IPS-15b (cell line): ENCODE data around the gene NSMF.

Source experiments
- H3K27me3 ChIP-seq: one replicate; pipeline ENCODE4 v1.6.1; 2013; ENCODE audit warnings: low read length; ENCODE audit not compliant: control insufficient read depth, insufficient read depth
- H3K36me3 ChIP-seq: one replicate; pipeline ENCODE4 v1.6.1; 2013; ENCODE audit warnings: low read length; ENCODE audit not compliant: control insufficient read depth, insufficient read depth
- H3K4me1 ChIP-seq: one replicate; pipeline ENCODE4 v1.6.1; 2013; ENCODE audit warnings: mild to moderate bottlenecking, low read length; ENCODE audit not compliant: control insufficient read depth, insufficient read depth
- H3K4me3 ChIP-seq: one replicate; pipeline ENCODE4 v1.5.1; 2013; ENCODE audit warnings: low read depth, low read length
- H3K9ac ChIP-seq: one replicate; pipeline ENCODE4 v1.6.1; 2013; ENCODE audit warnings: low read depth, mild to moderate bottlenecking, low read length
- H3K9me3 ChIP-seq: one replicate; pipeline ENCODE4 v1.6.1; 2013; ENCODE audit warnings: mild to moderate bottlenecking, low read length; ENCODE audit not compliant: control insufficient read depth, insufficient read depth

NSMF gene

GRCh38 chr9:137488327-137488653, 29.2 kb upstream of the NSMF start:
- Histone ChIP-seq H3K27me3 (no peaks in the 10 kb centered on the region), H3K4me1 (no peaks in the 10 kb centered on the region), H3K4me3 (no peak overlapping the region), H3K9me3 (no peaks in the 10 kb centered on the region), H3K9ac (no peak overlapping the region), H3K36me3 (no peaks in the 10 kb centered on the region)

- Histone ChIP-seq H3K27me3 (no peaks in the 10 kb centered on the region), H3K4me3 (no peak overlapping the region), H3K36me3 (no peaks in the 10 kb centered on the region), H3K9ac (no peak overlapping the region), H3K4me1 (no peaks in the 10 kb centered on the region), H3K9me3 (no peaks in the 10 kb centered on the region)
Observed at GRCh38 chr9:137487454-137488326, 28.6 kb upstream of the NSMF start.

GRCh38 chr9:137486545-137487453, 27.7 kb upstream of the NSMF start:
- Histone ChIP-seq H3K27me3 (no peaks in the 10 kb centered on the region), H3K9me3 (no peaks in the 10 kb centered on the region), H3K9ac (no peak overlapping the region), H3K4me1 (no peaks in the 10 kb centered on the region), H3K4me3 (no peak overlapping the region), H3K36me3 (no peaks in the 10 kb centered on the region)

GRCh38 chr9:137486141-137486490, 27.0 kb upstream of the NSMF start:
- H3K4me3 ChIP-seq: no peak overlapping the region
- no peak overlapping the region for H3K9ac ChIP-seq
- no peaks in the 10 kb centered on the region for H3K4me1 ChIP-seq
- H3K27me3 ChIP-seq: no peaks in the 10 kb centered on the region
- no peaks in the 10 kb centered on the region for H3K36me3 ChIP-seq
- no peaks in the 10 kb centered on the region for H3K9me3 ChIP-seq

- Histone ChIP-seq H3K9ac (no peak overlapping the region), H3K4me1 (no peaks in the 10 kb centered on the region), H3K9me3 (no peaks in the 10 kb centered on the region), H3K27me3 (no peaks in the 10 kb centered on the region), H3K36me3 (no peaks in the 10 kb centered on the region), H3K4me3 (no peak overlapping the region)
Observed at GRCh38 chr9:137485343-137486140, 26.4 kb upstream of the NSMF start.

GRCh38 chr9:137484551-137485315, 25.6 kb upstream of the NSMF start:
- H3K4me3 ChIP-seq: no peak overlapping the region
- H3K36me3 ChIP-seq: no peaks in the 10 kb centered on the region
- no peak overlapping the region for H3K9ac ChIP-seq
- H3K9me3 ChIP-seq: no peaks in the 10 kb centered on the region
- H3K27me3 ChIP-seq: no peaks in the 10 kb centered on the region
- H3K4me1 ChIP-seq: no peaks in the 10 kb centered on the region

GRCh38 chr9:137482094-137482781, 23.1 kb upstream of the NSMF start:
- no peak overlapping the region for H3K9ac ChIP-seq
- H3K36me3 ChIP-seq: no peaks in the 10 kb centered on the region
- H3K4me3 ChIP-seq: no peak overlapping the region
- no peaks in the 10 kb centered on the region for H3K4me1 ChIP-seq
- H3K27me3 ChIP-seq: no peaks in the 10 kb centered on the region
- no peaks in the 10 kb centered on the region for H3K9me3 ChIP-seq

GRCh38 chr9:137480686-137481683, 21.9 kb upstream of the NSMF start:
- Histone ChIP-seq H3K4me3 (no peak overlapping the region), H3K36me3 (no peaks in the 10 kb centered on the region), H3K9me3 (no peaks in the 10 kb centered on the region), H3K9ac (no peak overlapping the region), H3K4me1 (no peaks in the 10 kb centered on the region), H3K27me3 (no peaks in the 10 kb centered on the region)

GRCh38 chr9:137479892-137480685, 21.0 kb upstream of the NSMF start:
- Histone ChIP-seq H3K9me3 (no peaks in the 10 kb centered on the region), H3K4me1 (no peaks in the 10 kb centered on the region), H3K27me3 (no peaks in the 10 kb centered on the region), H3K9ac (no peak overlapping the region), H3K4me3 (no peak overlapping the region), H3K36me3 (no peaks in the 10 kb centered on the region)
